NCI-H446 (cell line): ENCODE data around the gene CRELD2.
A peak's percentile ranks its signal among the peaks of the same experiment; 100 is the strongest.

Experiments
- DNase-seq, 2 experiments: peaks; one replicate each; lab custom pipeline; 2025; lab: John Stamatoyannopoulos, UW

CRELD2 gene

GRCh38 chr22:49887064-49887451, 31.4 kb upstream of the CRELD2 start:
- no peak for DNase-seq

DNA sequence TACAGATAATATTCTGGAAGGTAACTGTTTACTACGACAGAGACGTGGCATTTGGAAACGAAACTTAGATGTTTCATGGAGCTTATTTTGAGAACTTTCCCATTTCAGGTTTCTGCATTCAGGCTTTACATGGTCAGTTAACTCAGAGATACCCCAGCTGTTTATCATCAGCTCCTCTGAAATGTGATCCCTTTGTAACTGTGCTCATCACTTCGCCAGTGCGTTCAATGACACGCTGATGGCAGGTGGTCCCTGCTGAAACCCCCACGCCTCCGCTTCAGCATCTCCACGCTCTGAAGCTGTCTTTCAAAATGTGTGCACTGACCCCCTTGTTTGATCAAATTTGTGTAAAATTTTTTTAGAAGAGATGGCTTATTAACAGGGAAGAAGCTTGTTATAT, 30.7 kb upstream of the CRELD2 start:
- no peak for DNase-seq

- DNase-seq: no peak
Measured at GRCh38 chr22:49889071-49889470, 29.4 kb upstream of the CRELD2 start.

DNA sequence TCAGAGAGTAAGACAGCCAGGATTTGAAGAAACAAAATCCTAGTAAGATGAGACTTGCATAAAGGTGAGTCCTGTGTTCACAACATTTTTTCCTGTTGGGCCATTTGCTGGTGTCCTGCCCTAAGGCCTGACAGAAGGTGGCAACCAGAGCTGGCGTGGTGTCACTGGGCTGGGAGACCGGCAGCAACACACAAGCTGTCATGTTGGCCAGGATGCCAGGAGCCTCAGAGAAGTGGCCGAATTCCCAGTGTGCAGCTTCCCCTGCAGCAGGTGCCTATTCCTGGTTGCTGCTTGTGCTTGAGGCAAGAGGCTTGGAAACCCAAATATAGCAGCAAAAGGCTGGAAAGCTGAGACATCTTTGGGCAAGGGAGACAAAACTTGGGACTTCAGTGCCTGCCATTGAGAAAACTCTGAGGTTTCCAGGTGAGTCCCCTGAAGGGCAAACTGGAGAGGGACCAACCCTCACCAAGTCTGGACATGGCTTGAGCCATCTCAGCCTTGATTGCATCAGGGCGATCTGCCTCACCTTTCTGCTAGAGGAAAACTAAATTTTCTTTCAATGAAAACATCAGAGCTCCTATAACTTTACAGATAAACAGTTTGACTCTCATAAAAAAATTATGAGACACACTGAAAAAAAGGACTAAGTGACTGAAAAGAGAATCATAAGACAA, 26.1 kb upstream of the CRELD2 start:
- DNase-seq: peak in 1 of 2 experiments; percentile 53

- no peak for DNase-seq
Measured at GRCh38 chr22:49893025-49893424, 25.4 kb upstream of the CRELD2 start.

DNA sequence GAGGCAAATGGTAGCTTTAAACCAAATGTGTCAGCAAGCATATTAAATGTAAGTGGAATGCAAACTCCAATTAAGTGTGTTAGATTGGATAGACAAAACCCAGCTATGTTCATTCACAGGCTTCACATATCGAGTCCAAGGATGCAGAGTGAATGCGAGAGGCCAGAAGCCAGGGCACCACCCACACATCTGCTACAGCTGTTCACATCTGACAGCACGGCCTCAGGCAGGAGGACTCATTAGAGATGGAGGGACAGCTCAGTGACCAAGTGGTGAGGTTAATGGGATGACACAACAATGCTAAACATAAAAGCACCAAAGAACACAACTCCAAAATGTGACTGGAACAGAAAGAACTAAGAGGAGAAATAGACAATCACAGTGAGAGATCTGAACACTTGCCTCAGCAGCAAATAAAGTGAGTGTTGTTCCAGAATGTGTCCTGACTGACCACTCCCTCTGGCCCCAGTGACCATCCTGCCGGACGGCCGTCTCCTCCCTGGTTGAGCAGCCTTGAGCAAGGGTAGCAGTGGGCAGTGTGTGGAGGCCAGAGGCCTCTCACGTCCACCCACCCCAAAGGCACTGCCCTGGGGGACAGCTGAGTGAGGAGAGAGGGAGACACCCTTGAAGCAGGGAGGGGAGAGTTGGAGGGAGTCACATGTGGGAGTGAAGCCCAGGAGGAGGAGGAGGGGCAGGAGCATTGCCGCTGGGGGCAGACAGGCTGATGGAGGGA, 23.9 kb upstream of the CRELD2 start:
- DNase-seq: no peak

- no peak for DNase-seq
Measured at GRCh38 chr22:49896201-49896600, 22.2 kb upstream of the CRELD2 start.

GRCh38 chr22:49897015-49897684, 21.3 kb upstream of the CRELD2 start:
- no peak for DNase-seq

DNA sequence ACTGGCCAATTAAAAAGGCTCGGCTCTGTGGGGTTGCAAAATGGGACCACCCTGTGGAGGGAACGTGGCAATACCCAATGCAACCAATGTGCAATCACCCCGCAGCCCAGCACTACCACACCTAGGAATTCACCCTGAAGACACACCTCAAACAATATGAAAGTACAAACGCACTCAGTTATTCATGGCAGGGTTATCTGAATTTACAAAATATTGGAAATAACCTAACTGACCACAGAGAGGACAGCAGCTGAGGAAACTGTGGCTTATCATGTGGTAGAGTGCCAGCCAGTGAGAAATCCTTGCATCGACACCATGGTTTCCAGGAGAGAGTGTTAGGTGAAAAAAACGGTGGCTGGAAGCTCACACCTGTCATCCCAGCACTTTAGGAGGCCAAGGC, 18.9 kb upstream of the CRELD2 start:
- no peak for DNase-seq

DNA sequence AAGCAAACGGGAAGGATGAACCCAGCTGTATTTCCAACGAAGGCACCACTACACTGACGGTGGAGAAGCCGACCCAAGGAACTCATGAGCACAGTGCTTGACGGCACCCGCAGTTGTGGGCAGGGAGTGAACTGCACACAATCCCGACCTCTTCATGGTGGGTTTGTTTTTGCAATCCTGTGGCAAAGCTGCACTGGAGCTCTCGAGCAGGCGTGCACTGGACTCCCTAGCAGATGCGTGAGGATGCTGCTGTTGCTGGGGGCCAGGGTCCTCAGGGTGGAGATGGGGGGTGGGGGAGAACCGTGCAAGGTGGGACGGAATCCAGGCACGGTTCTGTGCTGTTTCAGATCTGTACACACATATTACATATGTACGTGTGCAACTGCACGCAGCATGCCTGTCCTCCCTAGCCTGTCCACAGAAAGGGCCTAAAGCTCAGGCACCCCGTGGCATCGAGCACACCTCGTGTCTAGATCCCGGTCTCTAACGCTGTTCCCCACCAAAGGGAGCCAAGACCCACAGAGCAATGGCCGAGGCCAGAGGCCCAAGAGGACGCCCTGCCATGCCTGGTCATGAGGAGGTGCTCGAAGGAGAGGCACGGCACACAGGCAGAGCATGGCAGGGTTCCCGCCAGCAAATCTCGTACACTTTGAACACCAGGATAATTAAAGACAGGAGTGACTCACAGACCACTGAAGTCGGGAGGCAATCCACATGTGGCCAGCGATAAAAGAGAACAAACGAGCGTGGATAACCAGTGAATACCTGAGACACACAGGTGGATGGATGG, 17.8 kb upstream of the CRELD2 start:
- DNase-seq: no peak

DNA sequence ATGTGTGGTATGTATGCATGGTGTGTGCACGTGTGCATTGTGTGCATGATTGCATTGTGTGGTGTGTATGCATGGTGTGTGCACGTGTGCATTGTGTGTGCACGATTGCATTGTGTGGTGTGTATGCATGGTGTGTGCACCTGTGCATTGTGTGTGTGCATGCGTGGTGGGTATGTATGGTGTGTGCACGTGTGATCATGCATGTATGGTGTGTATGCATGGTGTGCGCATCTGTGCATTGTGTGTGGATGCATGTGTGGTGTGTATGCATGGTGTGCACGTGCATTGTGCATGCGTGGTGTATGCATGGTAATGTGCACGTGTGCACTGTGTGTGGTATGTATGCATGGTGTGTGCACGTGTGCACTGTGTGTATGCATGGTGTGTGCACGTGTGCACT, 17.0 kb upstream of the CRELD2 start:
- DNase-seq: no peak

DNA sequence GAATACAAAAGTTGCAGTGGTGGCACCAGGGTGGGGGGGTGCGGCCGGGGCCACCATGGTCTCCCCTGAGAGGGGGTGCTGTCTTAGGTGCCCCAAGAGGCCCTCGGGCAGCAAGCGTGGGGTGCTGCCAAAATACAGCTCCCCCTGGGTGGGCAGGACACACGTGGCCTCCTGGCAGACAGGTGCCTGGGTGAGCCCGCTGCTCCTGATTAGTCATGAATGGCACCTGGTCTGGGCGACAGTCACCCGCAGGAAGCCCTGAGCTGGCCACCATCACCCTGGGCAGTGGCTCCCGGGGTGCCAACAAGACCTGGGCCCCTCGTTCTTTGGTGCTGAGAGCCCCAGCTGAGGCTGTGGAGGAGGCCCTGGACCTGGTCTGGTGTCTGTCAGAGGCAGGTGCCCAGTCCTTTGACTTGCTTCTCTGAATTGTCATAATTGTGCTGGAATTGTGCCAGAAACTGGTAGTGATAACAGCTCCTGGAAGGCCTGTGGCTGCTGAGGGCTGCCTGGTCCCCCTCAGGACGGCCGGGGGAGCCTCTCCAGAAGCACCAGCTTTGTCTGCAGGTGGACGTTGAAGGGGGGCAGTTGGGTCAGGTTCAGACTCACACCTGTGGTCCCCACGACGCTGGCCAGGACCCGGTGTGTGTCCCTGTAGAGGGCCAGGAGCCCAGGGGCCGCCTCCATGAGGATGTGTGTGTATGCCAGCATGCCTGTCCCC, 15.0 kb upstream of the CRELD2 start:
- no peak for DNase-seq

- no peak for DNase-seq
Measured at GRCh38 chr22:49904040-49904369, 14.4 kb upstream of the CRELD2 start.

DNA sequence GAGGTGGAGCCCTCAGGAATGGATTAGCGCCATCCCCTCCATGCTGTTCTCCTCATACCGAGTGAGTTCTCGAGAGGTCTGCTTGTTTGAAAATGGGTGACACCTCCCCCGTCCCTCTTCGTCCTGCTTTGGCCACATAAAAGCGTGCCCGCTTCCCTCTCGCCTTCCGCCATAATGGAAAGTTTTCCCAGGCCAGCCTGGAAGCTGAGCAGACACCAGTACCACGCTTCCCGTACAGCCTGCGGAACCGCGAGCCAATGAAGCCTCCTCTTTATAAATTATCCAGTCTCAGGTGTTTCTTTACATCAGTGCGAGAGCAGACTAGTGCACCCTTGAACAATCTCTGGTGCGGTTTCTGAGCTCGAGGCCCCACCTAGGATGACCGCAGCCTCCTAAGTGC, 13.0 kb upstream of the CRELD2 start:
- DNase-seq: no peak

DNA sequence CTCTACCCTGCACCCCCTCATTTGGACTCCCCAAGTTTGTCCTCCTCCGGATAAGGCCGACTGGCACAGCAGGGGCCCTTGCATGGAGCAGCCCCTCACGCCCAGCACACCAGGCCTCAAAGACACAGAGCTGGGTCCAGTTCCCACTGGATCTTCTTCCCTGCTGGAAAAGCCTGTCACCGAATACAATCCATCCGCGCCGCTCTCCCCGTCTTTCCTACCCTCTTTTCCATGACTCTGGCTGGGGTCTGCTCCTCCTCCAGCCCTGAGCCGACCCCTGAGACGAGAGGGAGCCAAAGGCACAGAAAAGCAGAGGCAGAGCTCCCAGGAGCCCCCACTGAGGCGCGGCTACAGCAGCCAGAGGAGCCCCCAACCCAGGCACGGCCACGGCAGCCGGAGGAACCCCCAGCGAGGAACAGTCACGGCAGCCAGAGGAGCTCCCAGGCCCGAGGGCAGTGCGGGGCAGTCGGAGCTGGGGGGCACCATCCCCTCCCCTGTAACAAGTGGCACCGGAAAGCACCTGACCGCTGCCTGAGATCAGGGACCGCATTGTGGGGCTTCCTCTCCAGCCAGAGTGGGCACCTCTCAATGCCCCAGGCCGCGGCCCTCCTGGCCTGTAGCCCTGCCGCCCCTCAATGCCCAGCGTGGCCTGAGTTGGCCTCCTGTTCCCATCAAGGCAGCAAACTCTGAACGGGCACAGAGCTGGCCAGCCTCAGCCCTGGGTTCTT, 12.2 kb upstream of the CRELD2 start:
- no peak for DNase-seq

GRCh38 chr22:49906799-49907290, 11.6 kb upstream of the CRELD2 start:
- no peak for DNase-seq

GRCh38 chr22:49907807-49908206, 10.6 kb upstream of the CRELD2 start:
- DNase-seq: no peak

DNA sequence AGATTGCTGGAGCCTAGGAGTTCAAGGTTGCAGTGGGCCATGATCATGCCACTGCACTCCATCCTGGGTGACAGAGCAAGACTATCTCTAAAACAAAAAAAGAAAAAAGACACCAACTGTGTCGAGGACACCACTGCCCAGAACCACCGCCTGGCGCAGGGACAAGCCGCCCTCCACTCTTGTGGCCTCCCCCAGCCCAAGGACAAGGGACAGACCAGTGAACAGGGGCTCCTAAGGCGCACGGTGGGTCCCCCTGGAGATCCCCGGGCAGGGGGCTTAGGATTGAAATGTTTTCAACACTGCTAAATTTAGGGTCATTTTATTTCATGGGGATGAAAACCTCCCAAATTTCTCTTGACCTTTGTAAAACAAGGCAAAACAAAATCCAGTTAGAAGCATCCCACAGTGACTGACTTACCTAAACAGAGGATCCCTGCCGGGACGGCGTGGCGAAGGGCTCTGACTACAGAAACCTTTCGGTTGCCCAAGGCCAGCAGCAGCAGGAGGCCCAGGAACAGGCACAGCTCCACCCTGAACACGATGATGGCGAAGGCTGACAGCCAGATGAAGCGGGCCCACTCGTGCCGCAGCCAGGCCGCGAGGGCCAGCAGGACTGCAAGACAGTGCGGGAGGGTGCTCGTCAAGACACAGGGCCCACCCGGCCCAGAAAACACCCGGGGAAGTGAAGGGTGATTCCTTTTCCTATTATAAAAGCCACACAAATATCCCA, 8.8 kb upstream of the CRELD2 start:
- DNase-seq: no peak

- DNase-seq: no peak
Measured at GRCh38 chr22:49910229-49911155, 7.9 kb upstream of the CRELD2 start.
